Effector memory CD4-positive, alpha-beta T cell (primary cell): ENCODE data around the gene RALGPS1.

ENCODE experiments used
- DNase-seq, 3 donors: peaks; one replicate each; pipeline ENCODE4 v3.0.0-alpha.2; 2020
- H3K27ac ChIP-seq: 2 replicates; pipeline ENCODE4 v1.7.0; 2013; ENCODE audit warnings: mild to moderate bottlenecking, low read length, moderate library complexity; ENCODE audit not compliant: insufficient read depth, poor library complexity, severe bottlenecking
- H3K27me3 ChIP-seq: replicated peaks from 2 replicates; pipeline ENCODE4 v1.7.0; 2013; ENCODE audit warnings: mild to moderate bottlenecking, low read length; ENCODE audit not compliant: insufficient read depth, control insufficient read depth, poor library complexity, severe bottlenecking
- H3K36me3 ChIP-seq: 2 replicates; pipeline ENCODE4 v1.7.0; 2013; ENCODE audit warnings: mild to moderate bottlenecking, low read length, moderate library complexity; ENCODE audit not compliant: control insufficient read depth, insufficient read depth
- H3K4me1 ChIP-seq: 2 replicates; pipeline ENCODE4 v1.7.0; 2013; ENCODE audit warnings: low read length, mild to moderate bottlenecking; ENCODE audit not compliant: control insufficient read depth, insufficient read depth, poor library complexity, severe bottlenecking
- H3K4me3 ChIP-seq: 2 replicates; pipeline ENCODE4 v1.7.0; 2013; ENCODE audit warnings: low read length, low read depth, mild to moderate bottlenecking; ENCODE audit not compliant: insufficient read depth, poor library complexity, severe bottlenecking
- H3K9me3 ChIP-seq: 2 replicates; pipeline ENCODE4 v1.7.0; 2013; ENCODE audit warnings: mild to moderate bottlenecking, low read length, moderate library complexity; ENCODE audit not compliant: control insufficient read depth

RALGPS1 gene

DNA sequence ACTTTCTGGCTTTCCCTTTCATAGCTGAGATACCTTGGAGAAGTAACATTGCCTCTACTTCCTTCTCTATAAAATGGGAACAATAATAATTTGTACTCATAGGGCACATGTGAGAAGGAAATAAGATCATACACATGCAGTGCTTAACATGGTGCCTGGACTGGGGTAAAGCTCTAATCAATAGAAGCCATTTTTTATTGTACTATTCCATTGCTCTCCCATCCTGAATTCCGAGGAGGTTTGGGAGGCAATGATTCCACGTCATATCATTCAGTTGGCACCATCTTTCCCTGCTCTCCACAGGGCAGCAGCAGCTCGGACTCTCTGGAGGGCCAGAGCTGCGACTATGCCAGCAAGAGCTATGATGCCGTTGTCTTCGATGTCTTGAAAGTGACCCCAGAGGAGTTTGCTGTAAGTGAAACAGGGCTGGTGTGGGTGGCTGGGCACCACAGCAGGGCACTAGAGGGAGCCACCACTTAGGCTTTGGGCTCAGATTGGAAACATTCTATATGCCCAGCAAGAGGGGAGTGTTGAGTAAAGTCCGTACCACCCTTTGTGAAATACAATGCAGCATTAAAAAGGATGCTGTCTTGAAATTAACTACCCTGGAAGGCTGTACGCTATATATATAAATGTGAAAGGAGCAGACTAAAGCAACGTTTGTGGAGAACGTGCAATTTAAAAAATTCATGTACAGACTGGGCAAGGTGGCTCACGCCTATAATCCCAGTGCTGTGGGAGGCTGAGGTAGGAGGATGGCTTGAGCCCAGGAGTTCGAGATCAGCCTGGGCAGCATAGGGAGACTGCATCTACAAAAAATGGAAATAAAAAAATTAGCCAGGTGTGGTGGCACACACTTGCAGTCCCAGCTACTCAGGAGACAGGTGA lies 51.2 kb downstream of the RALGPS1 start:
- H3K4me3 ChIP-seq, result no peak overlapping the region
- H3K36me3 ChIP-seq, result no peaks in the 10 kb centered on the region
- H3K27ac ChIP-seq, result no peak overlapping the region
- peak in 2 of 3 donors; percentile 9 to 18 for DNase-seq
- H3K4me1 ChIP-seq, result no peaks in the 10 kb centered on the region
- no peaks in the 10 kb centered on the region for H3K9me3 ChIP-seq
- no peaks in the 10 kb centered on the region for H3K27me3 ChIP-seq

DNA sequence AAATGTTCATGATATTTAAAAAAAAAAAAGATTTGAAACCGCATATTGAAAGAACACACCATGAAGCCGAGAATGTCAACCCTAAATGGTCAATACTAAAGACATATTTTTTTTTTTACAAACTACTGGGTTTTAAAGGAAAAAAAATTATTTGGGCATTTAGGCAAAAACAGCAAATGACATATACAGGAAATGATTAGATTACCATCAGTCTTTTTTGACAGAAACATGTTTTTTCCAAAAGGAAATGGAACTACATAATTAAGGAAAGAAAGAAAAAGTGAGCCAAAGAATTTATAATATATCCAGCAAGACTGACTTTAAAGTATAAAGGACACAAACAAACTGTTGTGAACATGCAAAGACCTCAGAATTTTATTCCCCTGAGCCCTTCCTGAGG lies 56.7 kb downstream of the RALGPS1 start:
- H3K4me1 ChIP-seq, result no peaks in the 10 kb centered on the region
- H3K27me3 ChIP-seq, result no peaks in the 10 kb centered on the region
- H3K9me3 ChIP-seq, result no peaks in the 10 kb centered on the region
- DNase-seq, result no peak
- H3K4me3 ChIP-seq, result no peak overlapping the region
- no peak overlapping the region for H3K27ac ChIP-seq
- no peaks in the 10 kb centered on the region for H3K36me3 ChIP-seq

DNA sequence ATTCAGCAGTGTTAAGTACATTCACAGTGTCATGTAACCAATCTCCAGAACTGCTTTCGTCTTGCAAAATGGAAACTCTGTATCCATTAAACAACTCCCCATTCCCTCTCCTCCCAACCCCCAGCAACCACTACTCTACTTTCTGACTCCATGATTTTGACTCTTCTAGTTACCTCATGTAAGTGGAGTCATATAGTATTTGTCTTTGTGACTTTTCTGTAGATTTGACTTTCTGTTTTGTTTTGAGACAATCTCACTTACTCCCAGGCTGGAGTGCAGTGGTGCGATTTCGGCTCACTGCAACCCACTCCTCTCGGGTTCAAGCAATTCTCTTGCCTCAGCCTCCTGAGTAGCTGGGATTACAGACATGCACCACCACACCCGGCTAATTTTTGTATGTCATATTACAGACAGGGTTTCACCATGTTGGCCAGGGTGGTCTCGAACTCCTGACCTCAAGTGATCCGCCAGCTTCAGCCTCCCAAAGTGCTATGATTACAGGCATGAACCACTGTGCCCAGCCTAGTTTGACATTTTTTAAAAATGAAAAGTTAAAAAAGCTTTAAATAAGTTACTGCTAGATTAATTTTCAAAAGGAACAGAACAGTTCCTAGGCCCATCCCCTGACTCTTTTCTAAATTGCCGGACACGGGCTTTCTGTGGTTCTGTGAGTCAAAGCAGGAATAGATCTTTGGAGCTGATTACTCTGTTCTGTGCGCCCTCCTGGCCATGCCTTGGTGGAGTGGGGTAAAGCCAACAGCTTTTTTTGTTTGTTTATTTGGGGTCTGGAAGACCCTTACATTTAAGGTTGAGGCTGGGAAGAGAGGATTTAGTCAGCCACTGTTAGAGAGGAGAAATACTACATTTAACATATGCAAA lies 59.3 kb downstream of the RALGPS1 start:
- no peak overlapping the region for H3K27ac ChIP-seq
- no peak for DNase-seq
- no peak overlapping the region for H3K4me3 ChIP-seq
- no peaks in the 10 kb centered on the region for H3K4me1 ChIP-seq
- H3K36me3 ChIP-seq, result no peaks in the 10 kb centered on the region
- no peaks in the 10 kb centered on the region for H3K27me3 ChIP-seq
- no peaks in the 10 kb centered on the region for H3K9me3 ChIP-seq

DNA sequence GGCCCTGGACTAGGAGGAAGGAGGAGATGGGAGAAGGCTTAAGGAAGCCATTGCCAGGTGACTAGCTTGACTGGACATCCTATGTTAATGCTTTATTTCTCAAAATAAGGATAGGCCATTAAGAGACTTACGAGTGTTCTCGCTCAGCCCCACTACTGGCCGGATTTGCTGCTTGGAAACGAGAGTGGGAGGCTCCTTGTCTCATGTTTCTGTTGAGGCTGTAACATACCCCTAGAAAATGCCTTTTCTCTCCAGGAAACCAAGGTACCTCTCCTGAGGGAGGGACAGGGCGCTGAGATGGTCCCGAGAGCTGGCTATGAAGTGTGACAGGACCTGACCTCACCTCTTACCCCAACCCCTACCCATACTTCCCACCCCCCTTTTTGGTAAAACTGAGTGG lies 60.0 kb downstream of the RALGPS1 start:
- no peak for DNase-seq
- no peak overlapping the region for H3K4me3 ChIP-seq
- H3K27me3 ChIP-seq, result no peaks in the 10 kb centered on the region
- H3K9me3 ChIP-seq, result no peaks in the 10 kb centered on the region
- H3K4me1 ChIP-seq, result no peaks in the 10 kb centered on the region
- no peak overlapping the region for H3K27ac ChIP-seq
- H3K36me3 ChIP-seq, result no peaks in the 10 kb centered on the region

DNA sequence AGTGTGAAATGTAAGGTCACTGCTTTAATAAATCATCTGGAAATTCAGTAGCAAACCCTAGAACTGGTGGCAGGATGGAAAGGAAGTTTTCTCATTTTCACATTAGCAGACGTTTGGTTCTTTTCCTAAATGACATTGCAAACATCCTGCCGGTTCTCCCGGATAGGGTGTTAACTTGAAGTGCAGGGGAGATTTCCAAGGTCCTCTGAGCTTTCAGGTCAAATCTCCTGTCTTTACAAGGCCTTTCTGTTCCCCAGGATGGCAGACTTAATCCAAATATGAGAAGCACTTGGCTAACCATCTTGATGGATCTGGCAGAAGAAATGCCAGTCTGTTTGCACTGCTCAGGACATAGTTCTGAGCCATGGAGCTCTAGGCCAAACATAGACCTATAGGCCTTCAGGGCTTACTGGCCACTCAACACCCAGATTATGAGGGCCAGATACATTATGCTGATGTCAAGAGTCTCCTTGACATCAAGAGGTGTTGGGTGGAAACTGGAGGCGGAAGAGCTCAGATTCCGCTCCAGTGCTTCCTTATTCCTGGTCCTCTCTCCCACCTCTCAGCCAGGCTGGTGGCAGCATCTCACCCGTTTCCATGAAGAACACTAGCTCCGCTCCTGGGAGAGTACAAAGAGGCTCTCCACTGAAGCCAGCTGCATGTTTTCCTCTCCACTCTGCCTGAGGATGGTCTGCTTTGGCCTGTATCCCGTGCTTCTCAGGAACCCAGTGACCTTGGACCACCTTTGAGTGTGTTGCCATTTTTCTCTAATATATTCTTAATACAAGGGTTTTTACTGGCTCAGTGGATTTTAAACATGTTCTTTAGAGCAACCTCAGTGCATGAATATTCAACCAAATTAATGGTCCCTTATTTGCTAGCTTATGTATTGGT lies 61.0 kb downstream of the RALGPS1 start:
- no peaks in the 10 kb centered on the region for H3K36me3 ChIP-seq
- H3K27me3 ChIP-seq, result no peaks in the 10 kb centered on the region
- no peaks in the 10 kb centered on the region for H3K9me3 ChIP-seq
- H3K27ac ChIP-seq, result no peak overlapping the region
- H3K4me3 ChIP-seq, result no peak overlapping the region
- DNase-seq, result no peak
- no peaks in the 10 kb centered on the region for H3K4me1 ChIP-seq

DNA sequence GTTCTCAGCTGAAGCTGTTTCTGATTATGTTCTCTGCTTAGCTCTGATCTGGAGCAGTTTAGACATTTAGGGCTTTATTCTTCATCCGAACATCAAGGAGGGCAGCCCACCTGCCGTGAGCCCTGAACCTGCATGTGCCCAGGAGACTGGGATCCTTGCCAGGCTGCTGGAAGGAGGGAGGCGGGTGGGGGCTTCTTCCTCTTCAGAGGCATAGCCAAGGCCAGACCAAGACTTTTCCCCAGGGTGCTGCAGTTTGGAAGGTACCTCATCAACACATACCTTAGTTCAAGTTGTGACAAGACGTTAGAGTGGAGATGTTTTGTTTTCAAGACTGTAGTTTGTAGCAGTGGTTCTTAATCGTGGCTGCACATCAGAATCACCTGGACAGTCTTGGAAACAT lies 64.9 kb downstream of the RALGPS1 start:
- H3K4me1 ChIP-seq, result peaks cover 2% of the 10 kb centered on the region
- H3K36me3 ChIP-seq, result no peaks in the 10 kb centered on the region
- no peaks in the 10 kb centered on the region for H3K27me3 ChIP-seq
- no peaks in the 10 kb centered on the region for H3K9me3 ChIP-seq
- H3K4me3 ChIP-seq, result no peak overlapping the region
- H3K27ac ChIP-seq, result no peak overlapping the region
- DNase-seq, result no peak

DNA sequence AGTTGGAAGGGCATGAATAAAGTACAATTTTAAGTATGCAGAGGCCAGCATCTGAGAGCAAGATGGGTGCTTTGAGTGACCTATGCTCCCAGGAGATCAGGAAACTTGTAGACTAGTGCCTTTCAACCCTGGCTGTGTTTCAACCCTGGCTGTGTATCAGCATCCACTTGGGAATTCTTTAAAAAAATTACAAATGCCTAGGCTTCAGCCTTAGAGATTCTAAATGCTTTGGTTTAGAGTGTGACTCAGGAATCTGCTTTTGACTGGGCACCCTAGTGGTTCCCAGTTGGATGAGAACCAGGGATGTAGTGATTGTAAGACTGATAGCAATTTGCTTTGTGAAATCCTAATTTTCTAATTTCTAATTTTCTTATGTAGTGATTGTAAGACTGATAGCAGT lies 65.6 kb downstream of the RALGPS1 start:
- H3K36me3 ChIP-seq, result no peaks in the 10 kb centered on the region
- DNase-seq, result no peak
- no peak overlapping the region for H3K4me3 ChIP-seq
- H3K27ac ChIP-seq, result no peak overlapping the region
- H3K27me3 ChIP-seq, result no peaks in the 10 kb centered on the region
- no peaks in the 10 kb centered on the region for H3K9me3 ChIP-seq
- peaks cover 9% of the 10 kb centered on the region for H3K4me1 ChIP-seq

DNA sequence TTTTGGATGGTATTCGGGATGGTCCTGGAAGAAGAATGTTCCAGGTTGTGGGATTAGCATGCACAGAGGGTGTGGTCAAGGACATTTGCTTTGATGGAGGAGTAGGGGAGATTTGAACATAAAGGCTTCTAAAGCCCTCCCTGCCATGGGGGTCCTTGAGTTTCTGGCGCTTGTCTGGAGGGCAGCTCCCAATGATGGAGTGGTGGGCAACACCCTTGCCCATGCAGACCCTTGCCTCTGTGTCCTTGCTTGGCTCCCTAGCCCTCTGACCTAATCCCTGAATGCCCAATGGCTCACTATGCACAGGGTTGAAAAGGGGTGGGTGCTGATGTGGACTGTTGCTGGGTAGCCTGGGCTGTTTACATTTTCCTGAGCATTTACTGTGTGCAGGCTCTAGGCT lies 66.6 kb downstream of the RALGPS1 start:
- Histone ChIP-seq H3K27ac (no peak overlapping the region), H3K4me1 (peaks cover 18% of the 10 kb centered on the region), H3K27me3 (no peaks in the 10 kb centered on the region), H3K36me3 (no peaks in the 10 kb centered on the region), H3K9me3 (no peaks in the 10 kb centered on the region), H3K4me3 (no peak overlapping the region)
- no peak for DNase-seq

DNA sequence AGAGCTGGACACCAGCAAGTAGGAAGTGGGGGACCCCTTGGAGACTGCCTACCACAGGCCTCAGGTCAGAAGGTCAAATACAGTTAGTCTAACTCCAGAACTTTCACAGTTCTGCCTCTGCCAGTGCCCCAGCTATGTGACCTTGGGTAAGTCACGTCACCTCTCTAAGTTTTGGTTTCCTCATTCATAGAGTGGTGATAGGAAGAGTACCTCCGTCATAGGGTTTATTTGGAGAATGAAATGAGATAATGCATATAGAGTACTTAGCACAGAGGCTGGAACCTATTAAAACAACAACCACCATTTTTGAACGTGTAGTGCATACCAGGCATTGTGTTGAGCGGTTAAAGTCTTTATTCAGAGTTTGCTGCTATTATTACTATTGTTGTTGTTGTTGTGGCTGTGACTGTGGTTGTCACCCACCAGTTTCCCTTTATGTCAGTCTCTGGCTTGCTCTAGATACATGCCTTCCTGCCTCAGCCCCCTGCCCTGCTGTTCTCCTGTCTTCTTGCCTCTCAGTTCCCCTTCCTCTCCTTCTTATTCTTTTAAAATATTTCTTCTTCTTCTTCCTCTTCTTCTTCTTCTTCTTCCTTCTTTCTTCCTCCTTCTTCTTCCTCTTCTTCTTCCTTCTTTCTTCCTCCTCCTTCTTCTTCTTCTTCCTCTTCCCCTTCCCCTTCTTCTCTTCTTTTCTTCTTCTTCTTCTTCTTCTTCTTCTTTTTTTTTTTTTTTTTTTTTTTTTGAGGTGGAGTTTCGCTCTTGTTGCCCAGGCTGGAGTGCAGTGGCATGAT lies 67.8 kb downstream of the RALGPS1 start:
- Histone ChIP-seq H3K9me3 (no peaks in the 10 kb centered on the region), H3K4me3 (no peak overlapping the region), H3K36me3 (no peaks in the 10 kb centered on the region), H3K4me1 (peaks cover 30% of the 10 kb centered on the region), H3K27ac (no peak overlapping the region), H3K27me3 (no peaks in the 10 kb centered on the region)
- DNase-seq, result no peak
